Fibroblast of skin of left biceps (primary cell): ENCODE measurements around the gene PIK3AP1.

Source experiments
- DNase-seq, 2 experiments: peaks; one replicate each; pipeline ENCODE4 v3.0.0-alpha.2; 2013; ENCODE audit warnings: low read depth in 2 of 2

The PIK3AP1 gene

GRCh38 chr10:96642973-96643372 is 77.3 kb downstream of the PIK3AP1 start:
- DNase-seq, result no peak

GRCh38 chr10:96642530-96642929 is 77.8 kb downstream of the PIK3AP1 start:
- DNase-seq, result no peak

GRCh38 chr10:96641396-96642295 is 78.7 kb downstream of the PIK3AP1 start:
- DNase-seq, result no peak

- DNase-seq, result no peak
Observed at GRCh38 chr10:96639899-96640298, 80.4 kb downstream of the PIK3AP1 start.

- DNase-seq, result no peak
Observed at GRCh38 chr10:96638696-96639095, 81.6 kb downstream of the PIK3AP1 start.

- DNase-seq, result no peak
Observed at GRCh38 chr10:96638120-96638519, 82.2 kb downstream of the PIK3AP1 start.

GRCh38 chr10:96637709-96638108 is 82.6 kb downstream of the PIK3AP1 start:
- no peak for DNase-seq

GRCh38 chr10:96636551-96636950 is 83.8 kb downstream of the PIK3AP1 start:
- DNase-seq, result no peak

GRCh38 chr10:96632974-96633710 is 87.2 kb downstream of the PIK3AP1 start:
- no peak for DNase-seq

- no peak for DNase-seq
Observed at GRCh38 chr10:96627292-96627691, 93.0 kb downstream of the PIK3AP1 start.

GRCh38 chr10:96626795-96627194 is 93.5 kb downstream of the PIK3AP1 start:
- DNase-seq, result no peak

- DNase-seq, result no peak
Observed at GRCh38 chr10:96625173-96625572, 95.1 kb downstream of the PIK3AP1 start.

- no peak for DNase-seq
Observed at GRCh38 chr10:96622013-96622787, 98.1 kb downstream of the PIK3AP1 start.

- DNase-seq, result no peak
Observed at GRCh38 chr10:96619796-96620773, 100.2 kb downstream of the PIK3AP1 start.

- no peak for DNase-seq
Observed at GRCh38 chr10:96619120-96619519, 101.2 kb downstream of the PIK3AP1 start.

- DNase-seq, result no peak
Observed at GRCh38 chr10:96618653-96619052, 101.7 kb downstream of the PIK3AP1 start.

GRCh38 chr10:96616961-96617360 is 103.4 kb downstream of the PIK3AP1 start:
- no peak for DNase-seq

GRCh38 chr10:96614515-96614914 is 105.8 kb downstream of the PIK3AP1 start:
- DNase-seq, result peak; percentile 76 to 78

GRCh38 chr10:96613576-96613975 is 106.7 kb downstream of the PIK3AP1 start:
- no peak for DNase-seq

GRCh38 chr10:96612055-96612830 is 108.1 kb downstream of the PIK3AP1 start:
- DNase-seq, result no peak
